GM23248 (cell line): ENCODE results near the gene MAT2A. TPM values are rescaled to one million over a fixed set of nuclear protein-coding genes. Genes with fewer than 3 reads are reported as not detected.
A peak's percentile ranks its signal among the peaks of the same experiment; 100 is the strongest.

Experiments
- DNase-seq: peaks from one replicate; pipeline ENCODE4 v3.0.0-alpha.2; 2015
- H2AFZ ChIP-seq: fragments of 200-600 bp; sonication (generic); 2 replicates; pipeline ENCODE4 v1.6.1; 2016; ENCODE audit warnings: antibody characterized with exemption
- H3F3A ChIP-seq: fragments of 200-600 bp; sonication (generic); 2 replicates; pipeline ENCODE4 v1.6.1; 2016; ENCODE audit warnings: mild to moderate bottlenecking, antibody characterized with exemption, mixed run types; ENCODE audit not compliant: insufficient read depth
- H3K27ac ChIP-seq: fragments of 200-600 bp; sonication (generic); 2 replicates; pipeline ENCODE4 v1.5.1; 2016; ENCODE audit warnings: mild to moderate bottlenecking
- H3K27me3 ChIP-seq: fragments of 200-600 bp; sonication (generic); replicated peaks from 2 replicates; pipeline ENCODE4 v1.6.1; 2016; ENCODE audit warnings: mild to moderate bottlenecking; ENCODE audit not compliant: insufficient read depth
- H3K36me3 ChIP-seq: fragments of 200-600 bp; sonication (generic); 2 replicates; pipeline ENCODE4 v1.6.1; 2016; ENCODE audit warnings: low read depth, mild to moderate bottlenecking
- H3K4me1 ChIP-seq: fragments of 200-600 bp; sonication (generic); 2 replicates; pipeline ENCODE4 v1.6.1; 2016; ENCODE audit warnings: mild to moderate bottlenecking; ENCODE audit not compliant: insufficient read depth
- H3K4me2 ChIP-seq: fragments of 200-600 bp; sonication (generic); one replicate; pipeline ENCODE4 v1.6.1; 2016; ENCODE audit warnings: mild to moderate bottlenecking; ENCODE audit not compliant: unreplicated experiment
- H3K4me3 ChIP-seq: fragments of 200-600 bp; sonication (generic); 2 replicates; pipeline ENCODE4 v1.5.1; 2016; ENCODE audit warnings: mild to moderate bottlenecking
- H3K79me2 ChIP-seq: fragments of 200-600 bp; sonication (generic); 2 replicates; pipeline ENCODE4 v1.6.1; 2016; ENCODE audit warnings: mild to moderate bottlenecking; ENCODE audit not compliant: insufficient read depth
- H3K9ac ChIP-seq: fragments of 200-600 bp; sonication (generic); 2 replicates; pipeline ENCODE4 v1.6.1; 2016; ENCODE audit warnings: mild to moderate bottlenecking
- H3K9me2 ChIP-seq: fragments of 200-600 bp; sonication (generic); 2 replicates; pipeline ENCODE4 v1.6.1; 2016; ENCODE audit warnings: mixed run types, mild to moderate bottlenecking, moderate library complexity; ENCODE audit not compliant: insufficient read depth
- H3K9me3 ChIP-seq: fragments of 200-600 bp; sonication (generic); one replicate; pipeline ENCODE4 v1.6.1; 2017; ENCODE audit warnings: low read depth
- H4K20me1 ChIP-seq: fragments of 200-600 bp; sonication (generic); 2 replicates; pipeline ENCODE4 v1.6.0; 2016; ENCODE audit not compliant: insufficient read depth
- EZH2 ChIP-seq: fragments of 200-600 bp; sonication (generic); IDR thresholded peaks from 2 replicates; pipeline ENCODE4 v1.6.1; 2018; ENCODE audit warnings: antibody characterized with exemption, mild to moderate bottlenecking; ENCODE audit not compliant: insufficient read depth, poor library complexity, severe bottlenecking
- EZH2phosphoT487 ChIP-seq: fragments of 200-600 bp; sonication (generic); IDR thresholded peaks from 2 replicates; pipeline ENCODE4 v1.6.1; 2018; ENCODE audit warnings: antibody characterized with exemption, moderate library complexity, mild to moderate bottlenecking, low read depth; ENCODE audit not compliant: insufficient read depth
- WGBS, 2 experiments: methylation state at CpG; one replicate each; pipeline ENCODE4 v1.1.6; 2015 to 2017; ENCODE audit warnings: low lambda C conversion rate in 2 of 2, low coverage in 1 of 2; ENCODE audit errors: missing lambda C conversion rate in 2 of 2; 5-methylcytosine and 5-hydroxymethylcytosine counted together
- in situ Hi-C: fragments of 300-500 bp; cut with MboI; formaldehyde crosslinking; loops from 2 replicates; pipeline ENCODE4 v1.15.0; 2020
- polyA plus RNA-seq: library from polyadenylated mRNA; unstranded; fragments of >200 nt; fragmentation: Nextera tagmentation; extraction: Ambion mirVana; gene quantifications from 2 replicates; pipeline ENCODE4 v1.2.1, GENCODE V29; 2016
- total RNA-seq: library from RNA; depleted of rRNA; stranded (reverse); fragments of >200 nt; shearing (Covaris generic); gene quantifications from 2 replicates; pipeline ENCODE4 v1.2.3, GENCODE V29; 2014

Gene MAT2A
- total and polyA plus RNA-seq, 2 experiments from 2014 or later: 104 to 217 TPM

- H3K9ac ChIP-seq: no peak overlapping the region
- H3K79me2 ChIP-seq: no peaks in the 10 kb centered on the region
- no peaks in the 10 kb centered on the region for H3K9me2 ChIP-seq
- H3K4me2 ChIP-seq: no peak overlapping the region
- H3K4me1 ChIP-seq: no peaks in the 10 kb centered on the region
- H3K9me3 ChIP-seq: no peaks in the 10 kb centered on the region
- no peak overlapping the region for H3K27ac ChIP-seq
- 72 to 73% methylated on average over 6 of the region's 6 CpGs for WGBS, 2 experiments
- no peaks in the 10 kb centered on the region for H3K36me3 ChIP-seq
- H2AFZ ChIP-seq: no peak overlapping the region
- H3K27me3 ChIP-seq: no peaks in the 10 kb centered on the region
- no peak for DNase-seq
- no peak for TF ChIP-seq EZH2phosphoT487
- TF ChIP-seq EZH2: no peak
- in situ Hi-C loops: no loop called here
- H3K4me3 ChIP-seq: no peak overlapping the region
- H4K20me1 ChIP-seq: no peaks in the 10 kb centered on the region
- H3F3A ChIP-seq: no peaks in the 10 kb centered on the region
Observed at GRCh38 chr2:85579266-85579935, 40.4 kb downstream of the MAT2A start.

- no peak overlapping the region for H2AFZ ChIP-seq
- H3K27me3 ChIP-seq: no peaks in the 10 kb centered on the region
- H3K79me2 ChIP-seq: no peaks in the 10 kb centered on the region
- WGBS, 2 experiments: 66 to 67% methylated on average over 3 of the region's 3 CpGs
- no peak overlapping the region for H3K9ac ChIP-seq
- no peaks in the 10 kb centered on the region for H4K20me1 ChIP-seq
- no peak overlapping the region for H3K4me2 ChIP-seq
- in situ Hi-C loops: no loop called here
- H3F3A ChIP-seq: 0 out of 2 replicates have a peak, but pooled peaks cover 6% of the 10 kb centered on the region
- H3K36me3 ChIP-seq: no peaks in the 10 kb centered on the region
- TF ChIP-seq EZH2phosphoT487: no peak
- no peak for TF ChIP-seq EZH2
- DNase-seq: no peak
- no peak overlapping the region for H3K27ac ChIP-seq
- H3K4me3 ChIP-seq: no peak overlapping the region
- no peaks in the 10 kb centered on the region for H3K9me2 ChIP-seq
- peaks cover 6% of the 10 kb centered on the region for H3K4me1 ChIP-seq
- H3K9me3 ChIP-seq: no peaks in the 10 kb centered on the region
Observed at GRCh38 chr2:85580206-85580605, 41.2 kb downstream of the MAT2A start.

- H3K79me2 ChIP-seq: peaks cover 15% of the 10 kb centered on the region
- peaks cover 18% of the 10 kb centered on the region for H3K4me1 ChIP-seq
- no peak overlapping the region for H2AFZ ChIP-seq
- H3K9me3 ChIP-seq: no peaks in the 10 kb centered on the region
- 100% methylated on average over 1 of the region's 1 CpG for WGBS, 2 experiments
- H3K9ac ChIP-seq: no peak overlapping the region
- DNase-seq: no peak
- no peaks in the 10 kb centered on the region for H3K9me2 ChIP-seq
- no peak overlapping the region for H3K27ac ChIP-seq
- in situ Hi-C loops: no loop called here
- no peaks in the 10 kb centered on the region for H4K20me1 ChIP-seq
- H3K4me2 ChIP-seq: no peak overlapping the region
- H3K4me3 ChIP-seq: no peak overlapping the region
- H3K27me3 ChIP-seq: no peaks in the 10 kb centered on the region
- no peaks in the 10 kb centered on the region for H3K36me3 ChIP-seq
- no peak for TF ChIP-seq EZH2
- no peak for TF ChIP-seq EZH2phosphoT487
- H3F3A ChIP-seq: peaks cover 15% of the 10 kb centered on the region
Observed at GRCh38 chr2:85582492-85582891, 43.5 kb downstream of the MAT2A start.

GRCh38 chr2:85583667-85584353, 44.8 kb downstream of the MAT2A start:
- TF ChIP-seq EZH2 (no peak), EZH2phosphoT487 (no peak)
- Histone ChIP-seq H3K4me1 (peaks cover 18% of the 10 kb centered on the region), H3K27ac (peak overlapping the region; percentile 80), H3K4me3 (peak overlapping the region; percentile 78), H3K9ac (peak overlapping the region; percentile 82), H3K79me2 (peaks cover 29% of the 10 kb centered on the region), H2AFZ (peak overlapping the region; percentile 83), H3F3A (peaks cover 15% of the 10 kb centered on the region), H4K20me1 (no peaks in the 10 kb centered on the region), H3K27me3 (no peaks in the 10 kb centered on the region), H3K9me2 (no peaks in the 10 kb centered on the region), H3K4me2 (peak overlapping the region; percentile 91), H3K9me3 (no peaks in the 10 kb centered on the region), H3K36me3 (no peaks in the 10 kb centered on the region)
- peak; percentile 41 for DNase-seq
- 16 to 17% methylated on average over 12 to 13 of the region's 16 CpGs for WGBS, 2 experiments
- in situ Hi-C loops: no loop called here
